Panc1 (cell line): Measurements from ENCODE around the gene ZSCAN12. TPM values are rescaled to one million over a fixed set of nuclear protein-coding genes. Genes with fewer than 3 reads are reported as not detected.

Experiments
- ATAC-seq: fragments of 200-7000 bp; cut with Tn5 transposase; 2 replicates; pipeline ENCODE4 v1.9.1; 2020; ENCODE audit warnings: mild to moderate bottlenecking, moderate library complexity
- BruUV-seq: library from RNA; stranded (reverse); fragments of 400-500 nt; replicated peaks from 2 replicates; lab custom pipeline; 2021; lab: Mats Ljungman, UMichigan
- CTCF ChIA-PET: fragments of 300-600 bp; sonication (Branson Sonifier 250); formaldehyde crosslinking; loops from one replicate; lab custom pipeline; 2022; ENCODE audit warnings: antibody characterized with exemption; lab: Charles Lee
- POLR2A ChIA-PET: fragments of 300-600 bp; sonication (Branson Sonifier 250); formaldehyde crosslinking; loops from one replicate; lab custom pipeline; 2022; ENCODE audit warnings: antibody characterized with exemption; lab: Charles Lee
- DNase-seq: peaks from one replicate; pipeline ENCODE4 v3.0.0-alpha.2; 2010; ENCODE audit warnings: low read depth, low spot score
- H3K27ac ChIP-seq: 2 replicates; pipeline ENCODE4 v1.5.1; 2011; ENCODE audit warnings: mild to moderate bottlenecking, low read length, inconsistent platforms
- H3K27me3 ChIP-seq: fragments of 200-500 bp; sonication (Bioruptor generic); 2 replicates; pipeline ENCODE4 v1.6.0; 2014; ENCODE audit warnings: low read length, inconsistent platforms; ENCODE audit not compliant: control insufficient read depth, insufficient read depth
- H3K36me3 ChIP-seq: fragments of 200-500 bp; sonication (Bioruptor generic); 2 replicates; pipeline ENCODE4 v1.5.1; 2014; ENCODE audit warnings: inconsistent platforms, mild to moderate bottlenecking, low read length, moderate library complexity; ENCODE audit not compliant: control insufficient read depth, insufficient read depth
- H3K4me1 ChIP-seq: 2 replicates; pipeline ENCODE4 v1.5.1; 2011; ENCODE audit warnings: inconsistent platforms, mild to moderate bottlenecking, low read length, moderate library complexity; ENCODE audit not compliant: control insufficient read depth, insufficient read depth
- H3K4me3 ChIP-seq, 2 experiments: 2 replicates each; pipeline ENCODE4 v1.5.1; 2011 to 2012; ENCODE audit warnings: low read depth in 2 of 2, low read length in 2 of 2, mild to moderate bottlenecking in 2 of 2, inconsistent platforms in 1 of 2, moderate library complexity in 1 of 2
- H3K9me3 ChIP-seq: fragments of 200-500 bp; sonication (Bioruptor generic); 2 replicates; pipeline ENCODE4 v1.5.1; 2014; ENCODE audit warnings: low read depth, mild to moderate bottlenecking, inconsistent platforms, low read length, moderate library complexity; ENCODE audit not compliant: control insufficient read depth, insufficient read depth
- CTCF ChIP-seq: fragments of 450-650 bp; IDR thresholded peaks from 2 replicates; pipeline ENCODE4 v1.5.1; 2017; ENCODE audit warnings: mild to moderate bottlenecking
- POLR2AphosphoS5 ChIP-seq: IDR thresholded peaks from 2 replicates; pipeline ENCODE4 v1.6.1; 2012; ENCODE audit warnings: mild to moderate bottlenecking, low read depth, low read length, moderate library complexity
- REST ChIP-seq, 2 experiments: IDR thresholded peaks; 2 replicates each; pipeline ENCODE4 v1.6.1; 2011 to 2012; ENCODE audit warnings: low read depth in 2 of 2, control low read depth in 1 of 2, low read length in 1 of 2, mild to moderate bottlenecking in 1 of 2, moderate library complexity in 1 of 2; ENCODE audit not compliant: insufficient read depth in 1 of 2
- SIN3A ChIP-seq: IDR thresholded peaks from 2 replicates; pipeline ENCODE4 v1.6.1; 2012; ENCODE audit warnings: low read depth, mild to moderate bottlenecking, low read length, moderate library complexity, borderline replicate concordance; ENCODE audit not compliant: insufficient read depth
- TCF7L2 ChIP-seq: IDR thresholded peaks from 2 replicates; pipeline ENCODE4 v1.6.1; 2011; ENCODE audit warnings: mild to moderate bottlenecking, low read depth, low read length, inconsistent platforms
- in situ Hi-C: cut with HindIII; loops from 2 replicates; pipeline ENCODE4 v1.10.0; 2016; ENCODE audit warnings: low sequenced_read_pairs, low pct_unique_long_range_greater_than_20kb
- intact Hi-C: fragments of 100-400 bp; cut with micrococcal nuclease; formaldehyde crosslinking; loops from one replicate; pipeline ENCODE4 v1.10.0; 2022; ENCODE audit not compliant: unreplicated experiment
- total RNA-seq: library from RNA; stranded (reverse); gene quantifications from one replicate; pipeline ENCODE4 v1.2.1, GENCODE V29; 2021; ENCODE audit not compliant: unreplicated experiment

The ZSCAN12 gene
- total RNA-seq, 1 experiment from 2014 or later: 3.2 TPM

- ChIA-PET POLR2A (no interaction called here), CTCF (no interaction called here)
- H3K36me3 ChIP-seq: no peaks in the 10 kb centered on the region
- BruUV-seq: no TSS peak
- ATAC-seq: no peak
- no peak for DNase-seq
- no peaks in the 10 kb centered on the region for H3K4me1 ChIP-seq
- intact Hi-C loops: no loop called here
- in situ Hi-C loops: no loop called here
- no peak overlapping the region for H3K4me3 ChIP-seq
- no peak overlapping the region for H3K27ac ChIP-seq
- TF ChIP-seq CTCF: no peak
- no peak for TF ChIP-seq TCF7L2
- no peaks in the 10 kb centered on the region for H3K27me3 ChIP-seq
- no peaks in the 10 kb centered on the region for H3K9me3 ChIP-seq
Observed at GRCh38 chr6:28423546-28423945, 24.0 kb upstream of the ZSCAN12 start.

DNA sequence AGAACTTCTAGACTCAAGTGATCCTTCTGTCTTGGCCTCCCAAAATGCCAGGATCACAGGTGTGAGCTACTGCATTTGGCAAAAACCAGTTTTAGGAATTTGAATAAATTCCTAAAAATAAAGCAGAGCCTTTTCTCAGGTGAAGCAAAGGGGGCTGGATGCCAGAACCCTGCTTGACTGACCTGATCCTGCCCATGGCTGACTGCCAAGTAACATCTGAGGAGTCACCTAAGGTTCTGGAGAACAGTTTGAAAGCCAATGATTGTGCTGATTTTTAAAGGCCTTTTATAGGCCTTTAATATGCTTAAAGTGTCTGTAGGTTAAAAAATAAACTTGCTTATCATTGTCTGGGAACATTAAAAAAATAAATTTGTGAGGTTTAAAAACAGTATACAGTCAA is 14.1 kb upstream of the ZSCAN12 start:
- Histone ChIP-seq H3K36me3 (no peaks in the 10 kb centered on the region), H3K4me3 (no peak overlapping the region), H3K27me3 (no peaks in the 10 kb centered on the region; the same call in 1 of the 2 replicates), H3K9me3 (no peaks in the 10 kb centered on the region), H3K27ac (no peak overlapping the region), H3K4me1 (no peaks in the 10 kb centered on the region)
- POLR2A ChIA-PET: no interaction called here
- ATAC-seq (no peak), DNase-seq (no peak)
- intact Hi-C loops (no loop called here), in situ Hi-C loops (no loop called here)
- CTCF ChIA-PET: no interaction called here
- no peak for TF ChIP-seq SIN3A
- no peak for TF ChIP-seq REST (IDR thresholded peaks at IDR 0.05; ENCODE audit: insufficient read depth in 1 of 2, low read depth in 2 of 2, low read length in 1 of 2)
- TF ChIP-seq POLR2AphosphoS5: no peak
- no peak for TF ChIP-seq TCF7L2
- TF ChIP-seq CTCF: no peak
- no TSS peak for BruUV-seq
